ENCODE results near the gene ADAMTS8. TPM values are rescaled to one million over a fixed set of nuclear protein-coding genes. Genes with fewer than 3 reads are reported as not detected.

ADAMTS8 gene
- total RNA-seq, 1 donor from 2014 or later, result 2.8 TPM

- no peak for DNase-seq
Observed at GRCh38 chr11:130462101-130462885, 33.9 kb upstream of the ADAMTS8 start.

- DNase-seq, result no peak
Observed at GRCh38 chr11:130459521-130459920, 31.1 kb upstream of the ADAMTS8 start.

- DNase-seq, result no peak
Observed at GRCh38 chr11:130458410-130458729, 30.0 kb upstream of the ADAMTS8 start.

GRCh38 chr11:130457623-130458409, 29.4 kb upstream of the ADAMTS8 start:
- DNase-seq, result no peak

- no peak for DNase-seq
Observed at GRCh38 chr11:130456286-130456685, 27.9 kb upstream of the ADAMTS8 start.

DNA sequence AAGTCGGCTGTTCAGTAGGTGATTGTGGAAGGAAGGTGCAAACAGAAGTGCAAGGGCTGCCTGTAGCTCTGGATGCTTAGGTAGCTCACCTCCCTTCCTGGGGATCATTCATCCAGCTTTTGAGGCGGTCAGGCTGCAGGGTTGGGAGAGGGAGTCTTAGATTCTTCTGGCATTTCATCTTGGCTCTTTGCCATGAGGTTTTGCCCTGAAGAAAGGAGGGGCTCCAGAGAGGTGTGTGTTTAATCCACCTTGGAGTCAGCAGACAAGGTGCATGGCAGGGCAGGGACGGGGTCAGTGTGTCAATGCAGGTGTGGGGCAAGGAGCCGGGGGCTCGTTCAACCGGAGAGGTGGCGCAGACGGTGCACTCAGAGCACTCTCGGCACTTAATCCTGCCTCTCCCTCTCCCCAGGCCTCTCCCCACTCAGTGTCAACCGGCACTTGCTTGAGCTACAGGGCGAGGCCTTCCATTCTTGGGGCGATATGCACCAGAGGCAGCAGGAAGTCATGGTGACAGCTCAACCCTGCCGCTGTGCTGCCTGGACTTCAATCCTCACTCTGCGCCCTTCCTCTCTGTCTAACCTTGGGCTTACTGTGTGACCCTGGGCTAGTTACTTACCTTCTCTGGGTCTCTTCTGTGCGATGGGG, 27.2 kb upstream of the ADAMTS8 start:
- no peak for DNase-seq

GRCh38 chr11:130454491-130455252, 26.3 kb upstream of the ADAMTS8 start:
- DNase-seq, result no peak

DNA sequence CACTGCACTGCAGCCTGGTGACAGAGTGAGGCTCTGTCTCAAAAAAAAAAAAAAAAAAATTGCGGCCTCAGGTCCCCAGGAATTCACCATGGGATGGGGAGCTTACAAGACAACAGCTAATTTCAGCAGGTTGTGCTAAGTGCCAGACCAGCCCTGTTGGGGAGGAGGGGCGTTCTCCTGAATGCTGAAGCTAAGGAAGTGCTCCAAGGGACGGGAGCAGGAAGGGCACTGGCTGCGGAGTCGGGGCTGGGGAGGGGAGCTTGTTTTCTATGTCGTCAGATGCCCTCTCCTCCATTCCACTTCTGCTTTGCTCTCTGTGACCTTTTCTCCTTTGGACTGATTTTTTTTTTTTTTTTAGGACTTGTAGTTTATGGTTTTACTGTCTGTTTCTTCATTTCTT, 24.5 kb upstream of the ADAMTS8 start:
- no peak for DNase-seq

DNA sequence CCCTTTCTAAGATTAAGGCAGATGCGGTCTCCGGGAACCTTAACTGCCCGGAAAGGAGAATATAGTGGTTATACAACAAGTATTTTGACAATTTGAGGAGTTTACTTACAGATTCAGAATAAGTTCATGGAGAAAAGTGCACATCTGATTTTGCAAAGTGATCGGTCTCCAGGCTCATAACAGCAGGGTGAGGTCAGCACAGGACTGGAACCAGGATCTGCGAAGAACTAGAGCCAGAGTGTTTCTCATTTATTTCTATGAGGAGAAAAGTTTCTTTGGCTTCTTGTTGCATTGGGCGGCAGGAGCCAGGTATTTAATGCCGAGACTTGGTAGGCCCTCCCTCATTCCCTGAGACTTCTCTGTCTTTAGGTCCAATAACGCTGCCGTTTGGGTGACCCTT, 23.8 kb upstream of the ADAMTS8 start:
- no peak for DNase-seq

DNA sequence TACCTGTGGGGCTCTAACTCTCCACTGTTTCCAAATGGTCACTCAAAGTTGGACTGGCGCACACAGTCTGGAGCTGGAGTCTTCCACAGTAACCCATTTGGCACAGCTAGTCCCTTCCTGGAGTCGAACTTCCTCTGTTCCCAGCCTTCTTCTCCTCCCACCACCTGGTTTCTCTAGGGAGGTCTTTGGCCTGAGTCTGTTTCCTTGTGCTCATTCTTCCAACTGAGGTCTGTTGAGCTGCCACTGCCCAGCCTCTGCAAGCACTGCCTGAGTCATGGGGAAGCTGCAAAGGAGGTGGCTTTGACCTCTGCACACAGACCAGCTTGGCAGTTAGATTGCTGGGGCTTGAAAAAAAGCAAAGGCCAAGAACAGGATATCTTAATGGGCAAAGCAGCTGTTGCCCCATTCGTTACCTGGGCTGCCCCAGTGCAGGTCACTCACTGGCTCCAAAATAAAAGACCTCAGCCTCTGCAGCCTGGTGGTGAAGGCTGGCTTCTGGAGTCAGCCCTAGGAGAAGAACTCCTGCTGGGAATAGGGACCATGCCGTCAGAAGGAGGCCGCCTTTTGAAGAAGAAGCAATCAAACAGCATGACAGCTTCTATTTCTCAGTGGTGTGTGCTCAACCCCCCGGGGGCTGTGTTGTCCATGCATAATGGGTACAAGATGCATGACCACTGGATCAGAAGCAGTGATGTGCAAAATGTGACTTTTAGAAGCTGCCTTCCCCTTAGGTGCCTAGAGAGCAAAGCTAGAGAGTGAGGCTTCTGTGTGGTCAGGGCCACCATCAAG, 23.0 kb upstream of the ADAMTS8 start:
- no peak for DNase-seq

GRCh38 chr11:130449996-130450769, 21.8 kb upstream of the ADAMTS8 start:
- DNase-seq, result no peak

GRCh38 chr11:130449310-130449990, 21.0 kb upstream of the ADAMTS8 start:
- DNase-seq, result no peak

DNA sequence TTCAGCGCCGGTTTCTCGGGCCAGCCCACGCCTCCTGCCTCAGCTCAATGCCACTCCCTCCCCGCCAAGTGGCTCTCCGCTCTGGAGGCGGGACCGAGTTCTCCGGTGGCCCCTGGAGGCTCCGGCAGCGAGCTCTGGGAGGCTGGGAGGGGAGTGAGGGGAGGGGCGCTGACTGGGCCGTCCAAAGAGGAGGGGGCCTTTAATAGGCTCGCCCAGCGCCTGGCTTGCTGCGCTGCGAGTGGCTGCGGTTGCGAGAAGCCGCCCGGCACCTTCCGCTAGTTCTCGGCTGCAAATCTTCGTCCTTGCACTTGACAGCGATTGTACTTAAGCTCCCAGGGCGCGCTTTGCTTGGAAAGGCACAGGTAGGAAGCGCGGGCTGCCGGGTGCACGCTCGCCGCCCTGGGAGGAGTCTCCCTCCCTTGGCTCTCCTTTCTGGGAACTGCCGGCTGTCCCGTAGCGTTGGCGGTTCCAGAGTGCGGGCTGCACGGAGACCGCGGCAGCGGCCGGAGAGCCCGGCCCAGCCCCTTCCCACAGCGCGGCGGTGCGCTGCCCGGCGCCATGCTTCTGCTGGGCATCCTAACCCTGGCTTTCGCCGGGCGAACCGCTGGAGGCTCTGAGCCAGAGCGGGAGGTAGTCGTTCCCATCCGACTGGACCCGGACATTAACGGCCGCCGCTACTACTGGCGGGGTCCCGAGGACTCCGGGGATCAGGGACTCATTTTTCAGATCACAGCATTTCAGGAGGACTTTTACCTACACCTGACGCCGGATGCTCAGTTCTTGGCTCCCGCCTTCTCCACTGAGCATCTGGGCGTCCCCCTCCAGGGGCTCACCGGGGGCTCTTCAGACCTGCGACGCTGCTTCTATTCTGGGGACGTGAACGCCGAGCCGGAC, 20.3 kb upstream of the ADAMTS8 start, which contains the start of gene ADAMTS15:
Gene ADAMTS15 (plus strand): TSS at position 230 of the 894 bp plus-strand sequence. CDS start 329 bp downstream, at position 559.
- peak; percentile 19 for DNase-seq

- no peak for DNase-seq
Observed at GRCh38 chr11:130448039-130448415, 19.6 kb upstream of the ADAMTS8 start.

- no peak for DNase-seq
Observed at GRCh38 chr11:130445788-130446187, 17.4 kb upstream of the ADAMTS8 start.

DNA sequence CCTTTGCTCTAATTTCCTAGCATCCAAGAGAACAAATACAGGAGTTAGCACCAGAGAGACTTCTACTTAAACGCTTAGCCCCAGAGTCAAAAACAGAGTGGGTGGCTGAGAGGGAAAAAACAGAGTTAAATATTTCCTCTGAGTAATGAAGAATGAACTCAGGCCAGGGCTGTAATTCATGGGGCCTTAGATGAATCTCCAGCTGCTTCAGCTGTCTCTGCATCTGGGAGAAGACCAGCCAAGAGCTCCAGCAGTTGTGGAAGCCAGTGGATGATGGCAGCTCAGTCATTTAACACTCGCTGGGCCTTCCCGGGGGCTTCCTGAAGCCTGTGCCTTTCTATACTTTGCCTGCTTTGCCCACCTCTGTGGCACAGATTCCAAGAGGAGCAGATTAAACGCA, 14.3 kb upstream of the ADAMTS8 start:
- DNase-seq, result no peak

DNA sequence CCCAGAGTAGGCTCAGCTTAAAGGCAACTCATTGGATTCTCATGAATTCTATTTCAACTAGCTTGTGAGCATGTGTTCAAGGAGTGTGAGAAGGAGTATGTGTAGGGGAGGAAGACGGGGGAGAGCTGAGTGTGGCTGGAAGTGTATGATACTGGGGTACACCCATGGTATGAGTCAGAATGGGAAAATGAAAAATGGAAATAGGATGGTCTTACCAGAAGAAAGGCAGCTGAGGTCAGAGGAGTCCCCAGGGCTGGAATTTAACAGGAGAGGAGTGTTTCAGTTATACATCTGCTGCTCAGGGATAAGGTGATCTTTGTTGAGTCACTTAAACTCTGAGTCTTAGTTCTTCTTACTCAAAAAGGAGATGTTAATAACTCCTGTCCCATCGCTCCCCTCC, 13.3 kb upstream of the ADAMTS8 start:
- DNase-seq, result no peak

GRCh38 chr11:130439876-130440275, 11.5 kb upstream of the ADAMTS8 start:
- no peak for DNase-seq

DNA sequence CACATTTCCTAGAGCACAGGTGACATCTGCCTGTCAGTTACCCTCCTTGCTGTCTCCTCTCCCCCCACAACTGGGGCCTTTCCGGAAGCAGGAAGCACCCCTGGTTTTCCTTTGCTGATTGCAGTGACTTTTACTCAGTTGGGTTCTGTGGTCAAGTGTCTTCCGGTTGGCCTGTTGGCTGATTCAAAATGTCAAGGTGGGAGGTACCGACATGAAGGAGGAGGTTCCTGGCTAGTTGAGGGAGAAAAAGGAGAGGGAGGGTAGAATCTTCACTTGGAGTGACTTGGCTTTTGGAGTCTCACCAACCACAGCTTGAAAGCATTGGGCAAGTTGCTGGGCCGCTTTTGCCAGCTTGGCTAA, 10.7 kb upstream of the ADAMTS8 start:
- DNase-seq, result no peak

All from occipital lobe (tissue), 2 donors.